K562 (cell line): ENCODE results near the gene TXNRD2. TPM values are rescaled to one million over a fixed set of nuclear protein-coding genes. Genes with fewer than 3 reads are reported as not detected.
A peak's percentile ranks its signal among the peaks of the same experiment; 100 is the strongest.

ENCODE experiments used
- BHLHE40 ChIP-seq: IDR thresholded peaks from 2 replicates; pipeline ENCODE4 v1.6.1; 2011; ENCODE audit warnings: low read length, improper control_type of control experiment
- EHMT2 ChIP-seq: fragments of 450-650 bp; IDR thresholded peaks from 2 replicates; pipeline ENCODE4 v1.6.1; 2018; ENCODE audit warnings: antibody characterized with exemption
- KLF1 ChIP-seq: fragments of 450-650 bp; IDR thresholded peaks from 2 replicates; pipeline ENCODE4 v1.6.1; 2016; ENCODE audit warnings: missing genetic modification characterization, missing compliant biosample characterization
- SETDB1 ChIP-seq: IDR thresholded peaks from one replicate; pipeline ENCODE4 v1.6.1; 2012; ENCODE audit warnings: low read length, control low read depth, inconsistent platforms
- SP2 ChIP-seq: IDR thresholded peaks from 2 replicates; pipeline ENCODE4 v1.6.1; 2011; ENCODE audit warnings: mild to moderate bottlenecking, low read depth, low read length, moderate library complexity; ENCODE audit not compliant: poor library complexity, severe bottlenecking; ENCODE audit errors: extremely low read depth
- SRF ChIP-seq, 2 experiments: fragments of 250-450, 450-650 bp in 1 of 2; sonication (Bioruptor Pico) in 1 of 2; sonication (generic) in 1 of 2; formaldehyde crosslinking; IDR thresholded peaks; 2 replicates each; pipeline versions ENCODE4 v1.5.0 to v1.5.1; 2020 to 2022; ENCODE audit warnings: mild to moderate bottlenecking in 1 of 2, missing genetic modification reagents in 1 of 2
- SRSF3 ChIP-seq: fragments of 200-400 bp; formaldehyde crosslinking; IDR thresholded peaks from 2 replicates; pipeline ENCODE4 v1.6.1; 2016; ENCODE audit warnings: mild to moderate bottlenecking, low read length, moderate library complexity; ENCODE audit not compliant: insufficient read depth
- ZNF354B ChIP-seq: fragments of 250-450 bp; sonication (Bioruptor Pico); IDR thresholded peaks from 2 replicates; pipeline ENCODE4 v1.4.0; 2020
- polyA plus RNA-seq, 8 experiments: library from polyadenylated mRNA; depleted of rRNA in 4 of 8; stranded (reverse) in 5 of 8; unstranded in 3 of 8; fragments of >200 nt; fragmentation: Nextera tagmentation in 2 of 8; fragmentation: Illumina TruSeq in 1 of 8; extraction: Ambion mirVana in 2 of 8; extraction: Trizol in 1 of 8; gene quantifications; 2 replicates each; pipeline versions ENCODE4 v1.2.1 to v1.2.3, GENCODE V29; 2011 to 2014; ENCODE audit warnings: inconsistent platforms in 1 of 8, missing spikeins in 1 of 8
- total RNA-seq, 7 experiments: library from RNA; depleted of rRNA in 6 of 7; stranded (reverse); fragments of >200 nt in 6 of 7; fragmentation: Illumina TruSeq in 2 of 7; extraction: Trizol in 2 of 7; gene quantifications; 2 replicates each; pipeline versions ENCODE4 v1.2.1 to v1.2.3, GENCODE V29; 2011 to 2021; ENCODE audit warnings: low replicate concordance in 1 of 7
- TF ChIP-seq, protein P1 (sequence below): fragments of 450-650 bp; IDR thresholded peaks from 2 replicates; pipeline ENCODE4 v1.6.1; 2014; ENCODE audit warnings: low read depth, mild to moderate bottlenecking, moderate library complexity, borderline replicate concordance
- TF ChIP-seq, protein P2 (sequence below): fragments of 250-450 bp; sonication (Bioruptor Pico); IDR thresholded peaks from 2 replicates; pipeline ENCODE4 v1.6.1; 2021; ENCODE audit warnings: mild to moderate bottlenecking
- TF ChIP-seq, protein P3 (sequence below): sonication (generic); formaldehyde crosslinking; IDR thresholded peaks from 2 replicates; pipeline ENCODE4 v1.9.0; 2022; ENCODE audit warnings: mild to moderate bottlenecking, missing genetic modification reagents

The TXNRD2 gene
- total and polyA plus RNA-seq, 9 of the 15 experiments (the other 6 are each of a cell fraction or from before 2014, with no cell fraction given), result 3.3 to 80.2 (median 49.4) TPM

DNA sequence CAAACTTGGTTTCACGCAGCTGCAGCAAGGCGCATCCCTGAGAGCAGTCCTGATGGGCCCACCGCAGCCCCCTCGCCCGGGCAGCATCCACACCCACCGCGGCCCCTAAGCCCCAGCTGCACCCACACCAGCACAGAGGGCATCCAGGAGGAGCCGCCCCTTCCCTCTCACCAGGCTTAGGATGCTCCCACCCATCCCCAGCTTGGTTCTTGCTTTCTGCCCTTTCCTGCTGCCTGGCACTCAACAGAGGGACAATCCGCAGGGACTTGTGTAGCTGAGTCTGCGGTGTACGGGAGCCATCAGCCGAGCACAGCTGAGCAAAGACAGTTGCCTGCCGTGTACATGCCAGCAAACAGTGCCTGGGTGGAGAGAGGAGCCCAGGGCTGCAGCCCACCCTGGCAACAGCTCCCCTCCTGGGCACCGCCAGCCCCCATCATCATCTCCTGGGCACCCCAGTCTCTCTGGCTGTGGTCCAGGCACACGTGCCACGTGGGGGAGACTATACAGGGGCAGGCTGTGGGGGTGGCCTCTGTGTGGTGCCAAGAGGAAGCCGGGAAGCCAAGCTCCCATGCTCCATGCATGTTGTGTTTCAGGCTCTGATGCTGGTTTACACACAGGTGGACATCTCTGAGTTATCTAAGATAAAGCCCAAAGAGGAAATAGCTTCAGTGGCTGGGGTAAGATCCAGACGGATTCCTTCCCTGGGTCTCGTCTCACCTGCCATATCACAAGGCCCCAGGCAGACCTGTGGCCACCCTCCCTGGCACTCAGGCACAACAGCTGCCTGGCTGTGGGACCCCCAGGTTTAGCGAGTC is 50.9 kb downstream of the TXNRD2 start (continued):
- TF ChIP-seq, protein P1, sequence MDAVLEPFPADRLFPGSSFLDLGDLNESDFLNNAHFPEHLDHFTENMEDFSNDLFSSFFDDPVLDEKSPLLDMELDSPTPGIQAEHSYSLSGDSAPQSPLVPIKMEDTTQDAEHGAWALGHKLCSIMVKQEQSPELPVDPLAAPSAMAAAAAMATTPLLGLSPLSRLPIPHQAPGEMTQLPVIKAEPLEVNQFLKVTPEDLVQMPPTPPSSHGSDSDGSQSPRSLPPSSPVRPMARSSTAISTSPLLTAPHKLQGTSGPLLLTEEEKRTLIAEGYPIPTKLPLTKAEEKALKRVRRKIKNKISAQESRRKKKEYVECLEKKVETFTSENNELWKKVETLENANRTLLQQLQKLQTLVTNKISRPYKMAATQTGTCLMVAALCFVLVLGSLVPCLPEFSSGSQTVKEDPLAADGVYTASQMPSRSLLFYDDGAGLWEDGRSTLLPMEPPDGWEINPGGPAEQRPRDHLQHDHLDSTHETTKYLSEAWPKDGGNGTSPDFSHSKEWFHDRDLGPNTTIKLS, result no peak
- 0 out of 4 replicates have a peak, but pooled peaks of 1 of the 2 experiments have one; percentile 51 for TF ChIP-seq SRF (CRISPR knock-in tag; IDR thresholded peaks at IDR 0.05)
- TF ChIP-seq ZNF354B, result no peak
- TF ChIP-seq SRSF3, result 0 out of 2 replicates have a peak, but pooled peaks have one; percentile 23
- no peak; the same call in 1 of the 2 replicates for TF ChIP-seq EHMT2
- no peak for TF ChIP-seq SETDB1
- 0 out of 2 replicates have a peak, but pooled peaks have one; percentile 13 for TF ChIP-seq KLF1 (tag)
- TF ChIP-seq SP2, result peak; percentile 24
- TF ChIP-seq, protein P2, sequence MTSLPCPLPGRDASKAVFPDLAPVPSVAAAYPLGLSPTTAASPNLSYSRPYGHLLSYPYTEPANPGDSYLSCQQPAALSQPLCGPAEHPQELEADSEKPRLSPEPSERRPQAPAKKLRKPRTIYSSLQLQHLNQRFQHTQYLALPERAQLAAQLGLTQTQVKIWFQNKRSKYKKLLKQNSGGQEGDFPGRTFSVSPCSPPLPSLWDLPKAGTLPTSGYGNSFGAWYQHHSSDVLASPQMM (CRISPR knock-in tag), result no peak
- TF ChIP-seq, protein P3, sequence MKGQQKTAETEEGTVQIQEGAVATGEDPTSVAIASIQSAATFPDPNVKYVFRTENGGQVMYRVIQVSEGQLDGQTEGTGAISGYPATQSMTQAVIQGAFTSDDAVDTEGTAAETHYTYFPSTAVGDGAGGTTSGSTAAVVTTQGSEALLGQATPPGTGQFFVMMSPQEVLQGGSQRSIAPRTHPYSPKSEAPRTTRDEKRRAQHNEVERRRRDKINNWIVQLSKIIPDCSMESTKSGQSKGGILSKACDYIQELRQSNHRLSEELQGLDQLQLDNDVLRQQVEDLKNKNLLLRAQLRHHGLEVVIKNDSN (CRISPR knock-in tag), result no peak
- TF ChIP-seq BHLHE40, result peak; percentile 46
